ENCODE results near the gene GJA10.

DNA sequence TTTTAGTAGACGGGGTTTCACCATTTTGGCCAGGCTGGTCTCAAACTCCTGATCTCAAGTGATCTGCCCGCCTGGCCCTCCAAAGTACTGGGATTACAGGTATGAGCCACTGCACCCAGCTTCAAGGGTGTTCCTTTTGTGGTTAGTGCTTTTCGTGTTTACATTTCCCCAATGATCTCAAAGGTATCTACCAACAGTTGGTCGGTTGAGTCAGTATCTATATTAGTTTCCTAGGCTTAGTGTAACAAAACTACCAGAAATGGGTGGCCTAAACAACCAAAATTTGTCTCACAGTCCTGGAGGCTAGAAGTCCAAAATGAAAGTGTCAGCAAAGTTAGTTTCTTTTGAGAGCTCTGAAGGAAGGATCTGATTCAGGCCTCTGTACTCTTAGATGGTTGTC is 34.5 kb upstream of the GJA10 start:
- TF ChIP-seq YY1 (IDR thresholded peaks at IDR 0.05; ENCODE audit: insufficient read depth, insufficient read length): no peak
- no peak for TF ChIP-seq ZNF274 (IDR thresholded peaks at IDR 0.05; ENCODE audit: low read depth, low read length)
- TF ChIP-seq SUZ12 (IDR thresholded peaks at IDR 0.05; ENCODE audit: extremely low read depth, insufficient read depth, insufficient read length): no peak

Measured in NT2/D1 (cell line).